Measurements from ENCODE around the gene CD84. TPM values are rescaled to one million over a fixed set of nuclear protein-coding genes. Genes with fewer than 3 reads are reported as not detected.

The CD84 gene
- total and polyA plus RNA-seq, 2 donors (not counting 1 experiment from before 2014, with no cell fraction given): 19.8 to 63.9 TPM

DNA sequence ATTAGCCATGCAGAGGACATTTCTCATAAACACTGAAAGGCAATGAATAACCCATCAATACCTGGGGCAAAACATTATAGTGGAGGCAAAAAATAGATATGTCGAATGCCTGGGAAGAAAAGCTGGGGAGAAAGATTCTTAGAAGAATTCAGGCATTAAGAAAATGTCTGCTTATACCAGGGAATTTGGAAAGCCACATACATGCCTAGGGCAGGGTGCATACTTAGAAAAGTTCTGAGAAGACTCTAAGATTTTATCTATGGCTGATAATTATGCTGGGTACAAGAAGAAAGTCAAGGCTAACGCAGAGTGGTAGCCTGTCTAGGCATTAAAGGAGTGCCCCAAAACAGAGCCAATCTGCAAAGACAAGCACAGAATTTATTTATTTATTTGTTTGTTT is 74.6 kb downstream of the CD84 start:
- no peaks in the 10 kb centered on the region for H3K27me3 ChIP-seq (replicated peaks in 1 of 4; ENCODE audit: control extremely low read depth in 1 of 4, control insufficient read depth in 3 of 4, insufficient read depth in 4 of 4, low read length in 3 of 4)
- no peak for ATAC-seq (ENCODE audit: low read depth)
- peaks cover 8% of the 10 kb centered on the region for H4K20me1 ChIP-seq (ENCODE audit: control insufficient read depth, insufficient read depth, low read length, poor library complexity, severe bottlenecking)
- Mint-ChIP-seq H3K9me3 (ENCODE audit: insufficient read depth) (peaks cover 8% of the 10 kb centered on the region), H3K4me1 (peaks cover 66% of the 10 kb centered on the region), H3K4me3 (no peak overlapping the region), H3K27me3 (no peaks in the 10 kb centered on the region), H3K27ac (peak overlapping the region; percentile 58)
- 88% methylated on average over 1 of the region's 2 CpGs for WGBS (ENCODE audit: insufficient coverage)
- peaks cover 9 to 48% of the 10 kb centered on the region in 2 experiments for H3K36me3 ChIP-seq (replicated peaks in 1 of 2; ENCODE audit: control extremely low read depth in 1 of 2, control insufficient read depth in 1 of 2, extremely low read depth in 1 of 2, insufficient read depth in 2 of 2, low read length in 1 of 2)
- ChIA-PET CTCF (interaction anchor here (0.7 to 1.3 kb wide), 2 partner anchors 18 to 40 kb away, joined by 3 read pairs; no protein-coding TSS in a partner anchor), POLR2A (no interaction called here)
- H2AFZ ChIP-seq (ENCODE audit: insufficient read depth, low read depth, low read length, poor library complexity, severe bottlenecking): no peak overlapping the region
- H3K9ac ChIP-seq (ENCODE audit: low read length): no peak overlapping the region
- no peak for DNase-seq
- intact Hi-C loops (cut with micrococcal nuclease): loop anchor here (2.0 kb wide), 1 partner anchor 18 kb away; the partner anchor contains the start of gene SLAMF6
- peaks cover 92% of the 10 kb centered on the region for H3K79me2 ChIP-seq (ENCODE audit: control insufficient read depth, insufficient read depth, low read length)
- H3K27ac ChIP-seq (ENCODE audit: low read length in 2 of 2): peak overlapping the region in 1 of 2 donors; percentile 10
- TF ChIP-seq EZH2 (IDR thresholded peaks at IDR 0.05; ENCODE audit: borderline replicate concordance, insufficient read depth, low read depth, low read length, poor library complexity, severe bottlenecking): no peak
- TF ChIP-seq, protein P1, sequence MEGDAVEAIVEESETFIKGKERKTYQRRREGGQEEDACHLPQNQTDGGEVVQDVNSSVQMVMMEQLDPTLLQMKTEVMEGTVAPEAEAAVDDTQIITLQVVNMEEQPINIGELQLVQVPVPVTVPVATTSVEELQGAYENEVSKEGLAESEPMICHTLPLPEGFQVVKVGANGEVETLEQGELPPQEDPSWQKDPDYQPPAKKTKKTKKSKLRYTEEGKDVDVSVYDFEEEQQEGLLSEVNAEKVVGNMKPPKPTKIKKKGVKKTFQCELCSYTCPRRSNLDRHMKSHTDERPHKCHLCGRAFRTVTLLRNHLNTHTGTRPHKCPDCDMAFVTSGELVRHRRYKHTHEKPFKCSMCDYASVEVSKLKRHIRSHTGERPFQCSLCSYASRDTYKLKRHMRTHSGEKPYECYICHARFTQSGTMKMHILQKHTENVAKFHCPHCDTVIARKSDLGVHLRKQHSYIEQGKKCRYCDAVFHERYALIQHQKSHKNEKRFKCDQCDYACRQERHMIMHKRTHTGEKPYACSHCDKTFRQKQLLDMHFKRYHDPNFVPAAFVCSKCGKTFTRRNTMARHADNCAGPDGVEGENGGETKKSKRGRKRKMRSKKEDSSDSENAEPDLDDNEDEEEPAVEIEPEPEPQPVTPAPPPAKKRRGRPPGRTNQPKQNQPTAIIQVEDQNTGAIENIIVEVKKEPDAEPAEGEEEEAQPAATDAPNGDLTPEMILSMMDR (IDR thresholded peaks at IDR 0.05): no peak
- H3K4me3 ChIP-seq (ENCODE audit: control extremely low read depth in 1 of 5, extremely low read depth in 1 of 5, insufficient read depth in 1 of 5, low read depth in 2 of 5, low read length in 4 of 5): no peak overlapping the region
- H3K4me1 ChIP-seq (ENCODE audit: control insufficient read depth in 2 of 2, insufficient read depth in 2 of 2, low read length in 2 of 2): peaks cover 34 to 37% of the 10 kb centered on the region in 2 donors
- no peak overlapping the region for H3K4me2 ChIP-seq (replicated peaks; ENCODE audit: low read depth, low read length, poor library complexity, severe bottlenecking)
- peaks cover 5 to 24% (median 12%) of the 10 kb centered on the region in 3 donors for H3K9me3 ChIP-seq (ENCODE audit: control extremely low read depth in 1 of 3, control insufficient read depth in 2 of 3, insufficient read depth in 1 of 3, low read length in 2 of 3)

DNA sequence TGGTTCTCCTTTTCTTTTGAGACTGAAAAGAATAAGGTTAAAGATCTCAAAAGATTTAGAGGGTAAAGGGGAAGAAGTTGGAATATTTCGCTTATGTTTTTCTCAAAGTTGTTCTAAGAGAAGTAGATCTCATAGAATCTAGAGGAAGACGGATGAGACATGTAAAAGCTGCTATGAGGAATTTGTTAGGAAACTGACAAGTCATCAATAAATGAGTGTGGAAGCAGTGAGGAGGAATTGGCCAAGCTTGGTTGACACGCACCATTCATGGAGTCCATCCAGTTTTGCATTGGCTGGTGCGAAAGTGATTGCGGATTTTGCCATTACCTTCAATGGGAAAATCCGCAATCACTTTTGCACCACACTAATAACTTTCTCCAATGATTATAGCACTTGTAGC is 76.2 kb downstream of the CD84 start:
- H3K27me3 ChIP-seq (replicated peaks in 1 of 4; ENCODE audit: control extremely low read depth in 1 of 4, control insufficient read depth in 3 of 4, insufficient read depth in 4 of 4, low read length in 3 of 4): no peaks in the 10 kb centered on the region
- H3K9ac ChIP-seq (ENCODE audit: low read length): no peak overlapping the region
- no peaks in the 10 kb centered on the region for H3K27me3 Mint-ChIP-seq
- CTCF ChIA-PET: interaction anchor here (1.1 kb wide), 1 partner anchor 75 kb away, joined by 3 read pairs; no protein-coding TSS in a partner anchor
- H3K4me1 Mint-ChIP-seq: peaks cover 79% of the 10 kb centered on the region
- ATAC-seq (ENCODE audit: low read depth): no peak
- DNase-seq: no peak
- no peak overlapping the region for H3K4me3 ChIP-seq (ENCODE audit: control extremely low read depth in 1 of 5, extremely low read depth in 1 of 5, insufficient read depth in 1 of 5, low read depth in 2 of 5, low read length in 4 of 5)
- peaks cover 9 to 50% of the 10 kb centered on the region in 2 experiments for H3K36me3 ChIP-seq (replicated peaks in 1 of 2; ENCODE audit: control extremely low read depth in 1 of 2, control insufficient read depth in 1 of 2, extremely low read depth in 1 of 2, insufficient read depth in 2 of 2, low read length in 1 of 2)
- H3K4me1 ChIP-seq (ENCODE audit: control insufficient read depth in 2 of 2, insufficient read depth in 2 of 2, low read length in 2 of 2): peaks cover 39 to 46% of the 10 kb centered on the region in 2 donors
- peaks cover 8% of the 10 kb centered on the region for H4K20me1 ChIP-seq (ENCODE audit: control insufficient read depth, insufficient read depth, low read length, poor library complexity, severe bottlenecking)
- H2AFZ ChIP-seq (ENCODE audit: insufficient read depth, low read depth, low read length, poor library complexity, severe bottlenecking): no peak overlapping the region
- WGBS (ENCODE audit: insufficient coverage): 95% methylated on average over 4 of the region's 6 CpGs
- peaks cover 100% of the 10 kb centered on the region for H3K79me2 ChIP-seq (ENCODE audit: control insufficient read depth, insufficient read depth, low read length)
- TF ChIP-seq, protein P1 (IDR thresholded peaks at IDR 0.05): no peak
- TF ChIP-seq EZH2 (IDR thresholded peaks at IDR 0.05; ENCODE audit: borderline replicate concordance, insufficient read depth, low read depth, low read length, poor library complexity, severe bottlenecking): no peak
- H3K4me3 Mint-ChIP-seq: peak overlapping the region; percentile 16
- intact Hi-C loops (cut with micrococcal nuclease): no loop called here
- peak overlapping the region; percentile 69 for H3K27ac Mint-ChIP-seq
- POLR2A ChIA-PET: no interaction called here
- H3K27ac ChIP-seq (ENCODE audit: low read length in 2 of 2): peak overlapping the region in 1 of 2 donors; percentile 32
- H3K9me3 Mint-ChIP-seq (ENCODE audit: insufficient read depth): peaks cover 8% of the 10 kb centered on the region
- H3K9me3 ChIP-seq (ENCODE audit: control extremely low read depth in 1 of 3, control insufficient read depth in 2 of 3, insufficient read depth in 1 of 3, low read length in 2 of 3): peaks cover 5 to 30% (median 12%) of the 10 kb centered on the region in 3 donors
- H3K4me2 ChIP-seq (replicated peaks; ENCODE audit: low read depth, low read length, poor library complexity, severe bottlenecking): no peak overlapping the region
